ENCODE results near the gene NKAIN4.

NKAIN4 gene

GRCh38 chr20:63234693-63235398 is 19.4 kb downstream of the NKAIN4 start:
- TF ChIP-seq ZNF274 (IDR thresholded peaks at IDR 0.05; ENCODE audit: low read depth, low read length) = no peak
- no peak for TF ChIP-seq YY1 (IDR thresholded peaks at IDR 0.05; ENCODE audit: insufficient read depth, insufficient read length)
- no peak for TF ChIP-seq SUZ12 (IDR thresholded peaks at IDR 0.05; ENCODE audit: extremely low read depth, insufficient read depth, insufficient read length)
- no peak for DNase-seq (ENCODE audit: low read depth, low spot score)
- Histone ChIP-seq H3K9me3 (ENCODE audit: insufficient read depth, low read length) (no peaks in the 10 kb centered on the region), H3K4me1 (ENCODE audit: insufficient read depth, insufficient read length) (peaks cover 50% of the 10 kb centered on the region), H3K27me3 (ENCODE audit: insufficient read depth, insufficient read length) (no peaks in the 10 kb centered on the region), H3K4me3 (ENCODE audit: insufficient read length, low read depth) (no peak overlapping the region), H3K36me3 (ENCODE audit: insufficient read depth, insufficient read length, low read length) (no peaks in the 10 kb centered on the region), H3K9ac (ENCODE audit: insufficient read length, low read depth) (peak overlapping the region; percentile 62)

GRCh38 chr20:63233924-63234323 is 20.3 kb downstream of the NKAIN4 start:
- no peak for TF ChIP-seq YY1 (IDR thresholded peaks at IDR 0.05; ENCODE audit: insufficient read depth, insufficient read length)
- TF ChIP-seq SUZ12 (IDR thresholded peaks at IDR 0.05; ENCODE audit: extremely low read depth, insufficient read depth, insufficient read length) = no peak
- TF ChIP-seq ZNF274 (IDR thresholded peaks at IDR 0.05; ENCODE audit: low read depth, low read length) = no peak
- peak overlapping the region; percentile 62 for H3K9ac ChIP-seq (ENCODE audit: insufficient read length, low read depth)
- peaks cover 56% of the 10 kb centered on the region for H3K4me1 ChIP-seq (ENCODE audit: insufficient read depth, insufficient read length)
- H3K27me3 ChIP-seq (ENCODE audit: insufficient read depth, insufficient read length) = no peaks in the 10 kb centered on the region
- no peaks in the 10 kb centered on the region for H3K9me3 ChIP-seq (ENCODE audit: insufficient read depth, low read length)
- H3K36me3 ChIP-seq (ENCODE audit: insufficient read depth, insufficient read length, low read length) = no peaks in the 10 kb centered on the region
- H3K4me3 ChIP-seq (ENCODE audit: insufficient read length, low read depth) = no peak overlapping the region
- DNase-seq (ENCODE audit: low read depth, low spot score) = no peak

GRCh38 chr20:63233061-63233344 is 21.3 kb downstream of the NKAIN4 start:
- Histone ChIP-seq H3K36me3 (ENCODE audit: insufficient read depth, insufficient read length, low read length) (no peaks in the 10 kb centered on the region), H3K9ac (ENCODE audit: insufficient read length, low read depth) (no peak overlapping the region), H3K27me3 (ENCODE audit: insufficient read depth, insufficient read length) (no peaks in the 10 kb centered on the region), H3K4me3 (ENCODE audit: insufficient read length, low read depth) (no peak overlapping the region), H3K4me1 (ENCODE audit: insufficient read depth, insufficient read length) (peaks cover 53% of the 10 kb centered on the region), H3K9me3 (ENCODE audit: insufficient read depth, low read length) (no peaks in the 10 kb centered on the region)
- no peak for DNase-seq (ENCODE audit: low read depth, low spot score)
- TF ChIP-seq ZNF274 (IDR thresholded peaks at IDR 0.05; ENCODE audit: low read depth, low read length) = no peak
- TF ChIP-seq YY1 (IDR thresholded peaks at IDR 0.05; ENCODE audit: insufficient read depth, insufficient read length) = no peak
- no peak for TF ChIP-seq SUZ12 (IDR thresholded peaks at IDR 0.05; ENCODE audit: extremely low read depth, insufficient read depth, insufficient read length)

GRCh38 chr20:63232235-63233060 is 21.8 kb downstream of the NKAIN4 start:
- Histone ChIP-seq H3K4me1 (ENCODE audit: insufficient read depth, insufficient read length) (peaks cover 49% of the 10 kb centered on the region), H3K36me3 (ENCODE audit: insufficient read depth, insufficient read length, low read length) (no peaks in the 10 kb centered on the region), H3K4me3 (ENCODE audit: insufficient read length, low read depth) (no peak overlapping the region), H3K27me3 (ENCODE audit: insufficient read depth, insufficient read length) (no peaks in the 10 kb centered on the region), H3K9me3 (ENCODE audit: insufficient read depth, low read length) (no peaks in the 10 kb centered on the region), H3K9ac (ENCODE audit: insufficient read length, low read depth) (no peak overlapping the region)
- TF ChIP-seq YY1 (IDR thresholded peaks at IDR 0.05; ENCODE audit: insufficient read depth, insufficient read length) = no peak
- no peak for DNase-seq (ENCODE audit: low read depth, low spot score)

- DNase-seq (ENCODE audit: low read depth, low spot score) = no peak
- Histone ChIP-seq H3K9me3 (ENCODE audit: insufficient read depth, low read length) (no peaks in the 10 kb centered on the region), H3K9ac (ENCODE audit: insufficient read length, low read depth) (peak overlapping the region; percentile 2), H3K36me3 (ENCODE audit: insufficient read depth, insufficient read length, low read length) (no peaks in the 10 kb centered on the region), H3K4me3 (ENCODE audit: insufficient read length, low read depth) (no peak overlapping the region), H3K27me3 (ENCODE audit: insufficient read depth, insufficient read length) (no peaks in the 10 kb centered on the region), H3K4me1 (ENCODE audit: insufficient read depth, insufficient read length) (peaks cover 43% of the 10 kb centered on the region)
- TF ChIP-seq YY1 (IDR thresholded peaks at IDR 0.05; ENCODE audit: insufficient read depth, insufficient read length) = no peak
Measured at GRCh38 chr20:63230800-63231268, 23.4 kb downstream of the NKAIN4 start.

- H3K9ac ChIP-seq (ENCODE audit: insufficient read length, low read depth) = peak overlapping the region; percentile 36
- H3K27me3 ChIP-seq (ENCODE audit: insufficient read depth, insufficient read length) = no peaks in the 10 kb centered on the region
- no peaks in the 10 kb centered on the region for H3K9me3 ChIP-seq (ENCODE audit: insufficient read depth, low read length)
- DNase-seq (ENCODE audit: low read depth, low spot score) = no peak
- H3K4me1 ChIP-seq (ENCODE audit: insufficient read depth, insufficient read length) = peaks cover 41% of the 10 kb centered on the region
- no peaks in the 10 kb centered on the region for H3K36me3 ChIP-seq (ENCODE audit: insufficient read depth, insufficient read length, low read length)
- TF ChIP-seq SUZ12 (IDR thresholded peaks at IDR 0.05; ENCODE audit: extremely low read depth, insufficient read depth, insufficient read length) (no peak), YY1 (IDR thresholded peaks at IDR 0.05; ENCODE audit: insufficient read depth, insufficient read length) (no peak), ZNF274 (IDR thresholded peaks at IDR 0.05; ENCODE audit: low read depth, low read length) (no peak)
- no peak overlapping the region for H3K4me3 ChIP-seq (ENCODE audit: insufficient read length, low read depth)
Measured at GRCh38 chr20:63228806-63229205, 25.5 kb downstream of the NKAIN4 start.

- peaks cover 3% of the 10 kb centered on the region for H3K27me3 ChIP-seq (ENCODE audit: insufficient read depth, insufficient read length)
- no peak overlapping the region for H3K9ac ChIP-seq (ENCODE audit: insufficient read length, low read depth)
- H3K4me3 ChIP-seq (ENCODE audit: insufficient read length, low read depth) = no peak overlapping the region
- H3K9me3 ChIP-seq (ENCODE audit: insufficient read depth, low read length) = no peaks in the 10 kb centered on the region
- no peak for TF ChIP-seq SUZ12 (IDR thresholded peaks at IDR 0.05; ENCODE audit: extremely low read depth, insufficient read depth, insufficient read length)
- TF ChIP-seq ZNF274 (IDR thresholded peaks at IDR 0.05; ENCODE audit: low read depth, low read length) = no peak
- no peak for TF ChIP-seq YY1 (IDR thresholded peaks at IDR 0.05; ENCODE audit: insufficient read depth, insufficient read length)
- peaks cover 33% of the 10 kb centered on the region for H3K4me1 ChIP-seq (ENCODE audit: insufficient read depth, insufficient read length)
- no peaks in the 10 kb centered on the region for H3K36me3 ChIP-seq (ENCODE audit: insufficient read depth, insufficient read length, low read length)
- no peak for DNase-seq (ENCODE audit: low read depth, low spot score)
Measured at GRCh38 chr20:63227260-63227659, 27.0 kb downstream of the NKAIN4 start.

All from NT2/D1 (cell line).